H1 (cell line): Measurements from ENCODE around the gene KCNA4. TPM values are rescaled to one million over a fixed set of nuclear protein-coding genes. Genes with fewer than 3 reads are reported as not detected.

Experiments
- CHD7 ChIP-seq: fragments of 300-600 bp; sonication (generic); IDR thresholded peaks from 2 replicates; pipeline ENCODE4 v1.7.1; 2012; ENCODE audit warnings: low read length, moderate library complexity, mild to moderate bottlenecking, inconsistent platforms; ENCODE audit not compliant: insufficient replicate concordance
- EGR1 ChIP-seq: IDR thresholded peaks from 2 replicates; pipeline ENCODE4 v1.6.1; 2011; ENCODE audit warnings: low read depth, low read length, borderline replicate concordance
- HDAC6 ChIP-seq: IDR thresholded peaks from one replicate; pipeline ENCODE4 v1.7.1; 2012; ENCODE audit warnings: low read depth, mild to moderate bottlenecking, inconsistent platforms, low read length, moderate library complexity
- NANOG ChIP-seq: IDR thresholded peaks from 2 replicates; pipeline ENCODE4 v1.6.1; 2011; ENCODE audit warnings: low read length, low read depth, mild to moderate bottlenecking, inconsistent platforms; ENCODE audit not compliant: insufficient read depth, poor library complexity, severe bottlenecking
- PHF8 ChIP-seq: fragments of 200-600 bp; sonication (generic); conservative IDR thresholded peaks from 2 replicates; pipeline ENCODE4 v1.7.1; 2012; ENCODE audit warnings: low read depth, mild to moderate bottlenecking, inconsistent platforms, low read length, moderate library complexity
- POLR2A ChIP-seq, 2 experiments: IDR thresholded peaks; 1 replicate in 1 of 2; 2 replicates in 1 of 2; pipeline ENCODE4 v1.6.1; 2011; ENCODE audit warnings: low read depth in 2 of 2, low read length in 2 of 2, mild to moderate bottlenecking in 2 of 2; ENCODE audit errors: control extremely low read depth in 1 of 2
- SIN3A ChIP-seq, 2 experiments: IDR thresholded peaks in 1 of 2; conservative IDR thresholded peaks in 1 of 2; 2 replicates each; pipeline ENCODE4 v1.6.1; 2011 to 2012; ENCODE audit warnings: low read length in 2 of 2, improper control_type of control experiment in 1 of 2, low read depth in 1 of 2, mild to moderate bottlenecking in 1 of 2
- TAF7 ChIP-seq: optimal IDR thresholded peaks from 2 replicates; pipeline ENCODE3; 2011; ENCODE audit warnings: low read depth, mild to moderate bottlenecking, inconsistent platforms, low read length, moderate library complexity, borderline replicate concordance
- USF2 ChIP-seq: IDR thresholded peaks from 2 replicates; pipeline ENCODE4 v1.6.1; 2011; ENCODE audit warnings: low read length, improper control_type of control experiment
- polyA plus RNA-seq, 7 experiments: library from polyadenylated mRNA; depleted of rRNA in 3 of 7; stranded (reverse) in 5 of 7; unstranded in 2 of 7; fragments of >200 nt in 5 of 7; fragments of 200-250 nt in 2 of 7; gene quantifications; 1 replicate in 5 of 7; 2 replicates in 1 of 7; 4 replicates in 1 of 7; pipeline versions ENCODE4 v1.2.1 to v1.2.3, GENCODE V29; 2011 to 2013; ENCODE audit warnings: missing spikeins in 2 of 7, mixed read lengths in 2 of 7
- total RNA-seq: library from RNA; stranded (reverse); fragmentation: NEBNext Ultra II Directional; extraction: Animal tissue kit (Norgen Biotek cat#: 25700); gene quantifications from 2 replicates; pipeline ENCODE4 v1.2.1, GENCODE V29; 2021

The KCNA4 gene
- total and polyA plus RNA-seq, 2 of the 8 experiments (the other 6 are each of a cell fraction or from before 2014, with no cell fraction given) = not detected

GRCh38 chr11:29984544-29984943 is 32.3 kb downstream of the KCNA4 start (continued):
- TF ChIP-seq CHD7 = no peak
- no peak for TF ChIP-seq NANOG
- no peak for TF ChIP-seq USF2
- TF ChIP-seq TAF7 = no peak
- no peak for TF ChIP-seq POLR2A (IDR thresholded peaks at IDR 0.05; ENCODE audit: control extremely low read depth in 1 of 2, low read depth in 2 of 2, low read length in 2 of 2)
- TF ChIP-seq SIN3A (conservative IDR thresholded peaks at IDR 0.05 in 1 of 2, IDR thresholded peaks at IDR 0.05 in 1 of 2; ENCODE audit: low read depth in 1 of 2, low read length in 2 of 2) = no peak
- no peak for TF ChIP-seq PHF8
- TF ChIP-seq EGR1 = no peak
- no peak for TF ChIP-seq HDAC6
